ENCODE results near the gene STAT5A.
"Not testable (repeated sequence)": the region's sequence is repeated elsewhere in the genome, so short reads cannot be mapped to it uniquely, and the experiment has no call there.

Gene STAT5A

DNA sequence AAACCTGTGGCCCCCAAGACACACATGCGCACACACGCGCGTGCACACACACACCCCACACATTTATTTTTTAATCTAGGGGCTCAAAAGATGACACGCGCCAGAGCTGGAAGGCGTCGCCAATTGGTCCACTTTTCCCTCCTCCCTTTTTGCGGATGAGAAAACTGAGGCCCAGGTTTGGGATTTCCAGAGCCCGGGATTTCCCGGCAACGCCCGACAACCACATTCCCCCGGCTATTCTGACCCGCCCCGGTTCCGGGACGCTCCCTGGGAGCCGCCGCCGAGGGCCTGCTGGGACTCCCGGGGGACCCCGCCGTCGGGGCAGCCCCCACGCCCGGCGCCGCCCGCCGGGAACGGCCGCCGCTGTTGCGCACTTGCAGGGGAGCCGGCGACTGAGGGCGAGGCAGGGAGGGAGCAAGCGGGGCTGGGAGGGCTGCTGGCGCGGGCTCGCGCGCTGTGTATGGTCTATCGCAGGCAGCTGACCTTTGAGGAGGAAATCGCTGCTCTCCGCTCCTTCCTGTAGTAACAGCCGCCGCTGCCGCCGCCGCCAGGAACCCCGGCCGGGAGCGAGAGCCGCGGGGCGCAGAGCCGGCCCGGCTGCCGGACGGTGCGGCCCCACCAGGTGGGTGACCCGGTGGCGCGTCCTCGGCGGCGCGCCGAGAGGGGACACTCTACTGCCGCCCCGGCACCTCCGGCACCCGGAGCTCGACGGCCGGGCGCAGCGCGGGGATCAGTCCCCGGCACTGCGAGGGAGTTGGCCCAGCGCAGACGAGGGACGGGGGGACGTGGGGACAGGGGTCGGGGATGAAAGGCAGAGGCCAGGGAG lies at the start of gene STAT5A:
STAT5A (plus strand) TSS at position 522 of the 826 bp plus-strand sequence. CDS start 914 bp downstream, outside the sequence.
- DNase-seq: peak; percentile 77

DNA sequence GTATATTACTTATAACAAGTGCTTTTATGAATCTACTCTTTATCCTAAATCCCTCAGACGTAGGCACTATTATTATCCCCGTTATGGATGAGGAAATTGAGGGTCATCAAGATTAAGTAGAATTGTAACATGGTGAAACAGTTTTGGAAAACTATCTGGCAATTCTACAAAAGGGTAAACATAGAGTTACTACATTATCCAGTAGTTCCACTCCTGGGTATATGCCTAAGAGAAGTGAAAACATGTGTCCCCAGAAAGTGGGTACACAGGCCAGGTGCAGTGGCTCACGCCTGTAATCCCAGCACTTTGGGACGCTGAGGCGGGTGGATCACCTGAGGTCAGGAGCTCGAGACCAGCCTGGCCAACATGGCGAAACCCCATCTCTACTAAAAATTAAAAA lies 48.7 kb upstream of the STAT5A start:
- DNase-seq: not testable (repeated sequence)

DNA sequence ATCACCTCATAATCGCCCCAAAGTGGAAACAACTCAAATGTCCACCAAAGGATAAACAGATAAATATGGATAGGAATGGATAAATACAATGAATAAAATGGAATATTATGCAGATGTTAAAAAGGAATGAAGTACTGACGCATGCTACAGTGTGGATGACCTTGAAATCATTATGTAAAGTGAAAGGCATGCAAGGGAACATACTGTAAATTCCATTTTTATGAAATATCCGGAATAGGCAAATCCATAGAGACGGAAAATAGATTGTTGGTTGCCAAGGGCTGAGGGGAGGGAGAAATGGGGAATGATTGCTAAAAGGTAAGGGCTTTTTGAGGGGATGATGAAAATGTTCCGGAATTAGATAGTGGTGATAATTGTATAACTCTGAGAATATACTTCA lies 48.1 kb upstream of the STAT5A start:
- no peak for DNase-seq

DNA sequence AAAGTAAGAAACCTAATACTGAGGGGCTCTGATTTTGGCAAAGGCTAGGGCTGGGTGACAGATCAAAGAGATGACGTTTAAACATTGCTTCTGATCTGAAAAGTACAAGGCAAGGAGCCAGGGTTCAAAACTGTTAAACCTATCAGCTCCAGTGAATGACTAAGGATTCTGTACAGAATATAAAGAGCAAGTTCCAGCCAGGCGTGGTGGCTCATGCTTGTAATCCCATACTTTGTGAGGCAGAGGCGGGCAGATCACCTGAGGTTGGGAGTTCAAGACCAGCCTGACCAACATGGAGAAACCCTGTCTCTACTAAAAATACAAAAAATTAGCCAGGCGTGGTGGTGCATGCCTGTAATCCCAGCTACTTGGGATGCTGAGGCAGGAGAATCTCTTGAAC lies 47.4 kb upstream of the STAT5A start:
- DNase-seq: not testable (repeated sequence)

DNA sequence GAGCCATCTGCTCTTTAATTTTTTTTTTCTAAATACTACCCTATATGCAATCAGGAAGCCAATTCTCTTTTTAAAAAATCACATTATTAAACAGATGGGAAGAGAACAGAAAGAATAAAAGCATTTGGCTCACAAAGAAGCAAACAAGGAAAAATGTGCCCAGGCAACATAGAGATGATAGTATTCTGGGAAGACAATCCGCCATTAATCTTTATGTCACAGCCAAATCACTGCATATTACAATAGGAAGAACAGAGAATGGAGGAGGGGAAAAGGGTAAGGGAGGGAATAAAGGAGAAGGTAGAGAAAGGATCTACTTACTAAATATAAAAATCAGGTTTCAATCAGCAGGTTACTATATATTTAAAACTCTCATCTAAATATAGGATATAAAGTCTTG lies 46.4 kb upstream of the STAT5A start:
- DNase-seq: no peak

DNA sequence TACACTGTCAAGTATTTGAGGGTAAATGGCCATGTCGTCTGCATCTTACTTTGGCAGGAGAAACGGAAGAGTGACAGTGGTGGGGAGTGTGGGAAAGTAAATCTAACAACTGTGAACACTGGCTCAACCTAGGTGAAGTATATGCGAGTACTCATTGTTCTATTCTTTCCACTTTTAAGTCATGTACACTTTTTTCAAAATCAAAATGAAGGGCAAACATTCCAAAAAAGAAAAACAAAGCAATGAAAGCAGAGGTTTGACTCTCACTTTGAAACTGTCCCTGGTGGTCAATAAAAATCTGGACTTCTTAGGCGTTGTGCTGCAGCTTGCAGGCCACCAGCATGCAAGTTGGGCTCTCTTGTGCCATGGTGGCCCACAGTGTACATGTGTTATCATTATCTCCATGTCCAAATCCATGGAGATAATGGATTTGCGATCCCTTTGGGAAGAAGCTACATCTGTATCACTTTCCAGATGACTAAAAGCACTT lies 44.8 kb upstream of the STAT5A start:
- no peak for DNase-seq

DNA sequence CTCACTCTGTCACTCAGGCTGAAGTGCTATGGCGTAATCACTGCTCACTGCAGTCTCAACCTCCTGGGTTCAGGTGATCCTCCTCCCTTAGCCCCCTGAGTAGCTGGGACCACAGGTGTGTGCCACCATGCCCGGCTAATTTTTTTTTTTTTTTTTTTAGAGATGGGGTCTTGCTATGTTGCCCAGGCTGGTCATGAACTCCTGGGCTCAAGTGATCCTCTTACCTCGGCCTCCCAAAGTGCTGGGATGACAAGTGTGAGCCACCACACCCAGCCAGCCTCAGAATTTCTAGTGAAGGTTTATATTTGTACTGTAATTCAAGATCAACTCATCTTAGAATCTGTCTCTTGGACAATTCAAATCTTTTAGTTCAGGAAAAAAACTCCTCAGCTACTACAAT lies 44.2 kb upstream of the STAT5A start:
- not testable (repeated sequence) for DNase-seq

DNA sequence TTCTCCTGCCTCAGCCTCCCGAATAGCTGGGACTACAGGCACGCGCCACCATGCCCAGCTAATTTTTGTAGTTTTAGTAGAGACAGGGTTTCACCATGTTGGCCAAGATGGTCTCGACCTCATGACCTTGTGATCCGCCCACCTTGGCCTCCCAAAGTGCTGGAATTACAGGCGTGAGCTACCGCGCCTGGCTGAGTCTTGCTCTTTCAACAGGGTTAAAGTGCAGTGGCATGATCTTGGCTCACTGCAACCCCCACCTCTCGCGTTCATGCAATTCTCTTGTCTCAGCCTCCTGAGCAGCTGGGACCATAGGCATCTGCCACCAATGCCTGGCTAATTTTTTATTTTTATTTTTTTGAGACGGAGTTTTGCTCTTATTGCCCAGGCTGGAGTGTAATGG lies 43.1 kb upstream of the STAT5A start:
- DNase-seq: not testable (repeated sequence)

DNA sequence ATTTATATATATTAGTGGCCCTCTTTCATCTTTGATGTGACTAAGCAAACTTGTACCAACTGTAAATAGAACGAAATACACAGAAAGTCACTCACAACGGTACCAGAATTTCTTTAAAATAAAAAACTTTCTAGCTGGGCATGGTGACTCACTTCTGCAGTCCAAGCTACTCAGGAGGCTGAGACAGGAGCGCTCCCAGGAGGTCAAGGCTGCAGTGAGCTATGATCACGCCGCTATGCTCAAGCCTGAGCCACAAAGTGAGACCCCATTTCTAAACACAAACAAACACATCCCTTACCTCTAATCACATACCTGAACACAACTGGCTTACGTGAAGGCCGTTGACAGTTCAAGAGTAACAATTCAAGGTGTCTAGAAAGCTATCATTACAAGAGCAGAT lies 41.8 kb upstream of the STAT5A start:
- DNase-seq: no peak

DNA sequence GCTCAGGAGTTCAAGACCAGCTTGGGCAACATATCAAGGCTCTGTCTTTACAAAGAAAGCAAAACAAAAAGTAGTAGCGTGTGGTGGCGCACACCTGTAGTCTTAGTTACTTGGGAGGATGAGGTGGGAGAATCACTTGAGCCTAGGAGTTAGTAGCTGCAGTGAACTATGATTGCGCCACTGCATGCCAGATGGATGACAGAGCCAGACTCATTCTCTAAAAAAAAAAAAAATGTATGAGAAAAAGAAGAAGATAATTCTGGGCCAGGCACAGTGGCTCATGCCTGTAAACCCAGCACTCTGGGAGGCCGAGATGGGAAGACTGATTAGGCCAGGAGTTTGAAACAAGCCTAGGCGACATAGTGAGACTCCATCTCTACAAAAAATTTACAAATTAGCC lies 40.6 kb upstream of the STAT5A start:
- no peak for DNase-seq

DNA sequence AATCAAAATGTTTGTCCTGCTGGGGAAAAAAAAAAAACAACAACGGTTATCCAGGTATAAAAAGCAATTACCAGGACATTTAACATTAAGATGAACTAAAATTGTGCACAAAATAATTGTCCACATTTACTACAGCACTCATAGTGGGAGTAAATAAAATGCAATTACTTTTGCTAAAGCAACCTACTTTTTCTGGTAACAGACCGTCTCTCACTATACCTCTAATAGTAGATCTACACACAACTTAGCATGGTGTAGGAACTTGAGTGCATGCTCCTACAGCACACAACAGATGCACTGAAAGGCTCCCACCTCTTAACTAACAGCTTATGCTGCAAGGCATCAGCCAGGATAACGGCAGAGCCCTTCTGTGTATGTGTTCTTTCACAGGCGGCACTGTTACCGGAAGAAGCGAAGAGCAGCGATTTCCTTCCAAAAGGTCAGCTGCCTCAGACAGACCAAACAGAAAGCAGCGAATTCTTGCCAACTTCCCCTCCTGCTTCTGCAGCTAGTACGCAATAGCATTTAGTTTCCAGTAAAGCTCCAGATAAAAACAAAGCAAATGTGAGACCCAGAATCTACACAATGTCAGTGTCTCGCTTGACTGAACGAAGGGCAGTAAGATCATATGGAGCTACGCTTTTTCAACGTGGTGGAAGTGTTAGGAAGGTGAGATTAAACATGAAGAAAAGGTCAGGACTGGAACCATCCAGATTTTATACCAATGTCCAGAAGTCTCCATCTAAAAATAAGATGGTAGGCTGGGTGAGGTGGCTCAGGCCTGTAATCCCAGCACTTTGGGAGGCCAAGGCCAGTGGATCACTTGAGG lies 39.7 kb upstream of the STAT5A start:
- DNase-seq: peak; percentile 73

DNA sequence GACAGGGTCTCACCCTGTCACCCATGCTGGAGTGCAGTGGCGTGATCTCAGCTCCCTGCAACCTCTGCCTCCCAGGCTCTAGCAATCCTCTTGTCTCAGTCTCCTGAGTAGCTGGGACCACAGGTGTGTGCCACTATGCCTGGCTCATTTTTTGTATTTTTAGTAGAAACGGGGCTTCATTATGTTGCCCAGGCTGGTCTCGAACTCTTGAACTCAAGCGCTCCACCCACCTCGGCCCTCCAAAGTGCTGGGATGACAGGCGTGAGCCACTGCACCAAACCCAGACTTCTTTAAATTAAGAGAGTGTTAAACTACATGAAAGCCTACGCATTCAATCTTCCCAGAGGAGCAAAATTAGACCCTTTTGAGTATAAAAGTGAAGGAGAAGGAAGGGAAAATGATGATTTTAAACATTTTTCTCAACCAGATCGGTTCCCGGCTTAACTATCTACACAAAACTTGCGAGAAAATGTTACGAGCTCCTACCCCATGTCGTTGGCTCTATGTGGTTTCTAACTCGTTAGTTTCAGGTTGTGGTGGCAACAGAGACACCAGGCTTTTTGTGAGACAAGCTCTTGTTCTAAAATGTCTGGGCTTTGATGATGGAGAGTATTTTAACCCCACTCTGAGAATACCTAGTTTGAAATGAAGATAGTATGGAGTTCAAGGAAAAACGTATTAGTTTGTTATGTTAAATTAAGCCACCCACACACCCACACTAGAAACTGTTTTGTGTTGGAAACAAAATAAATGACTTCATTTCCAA lies 38.4 kb upstream of the STAT5A start:
- peak; percentile 45 for DNase-seq

DNA sequence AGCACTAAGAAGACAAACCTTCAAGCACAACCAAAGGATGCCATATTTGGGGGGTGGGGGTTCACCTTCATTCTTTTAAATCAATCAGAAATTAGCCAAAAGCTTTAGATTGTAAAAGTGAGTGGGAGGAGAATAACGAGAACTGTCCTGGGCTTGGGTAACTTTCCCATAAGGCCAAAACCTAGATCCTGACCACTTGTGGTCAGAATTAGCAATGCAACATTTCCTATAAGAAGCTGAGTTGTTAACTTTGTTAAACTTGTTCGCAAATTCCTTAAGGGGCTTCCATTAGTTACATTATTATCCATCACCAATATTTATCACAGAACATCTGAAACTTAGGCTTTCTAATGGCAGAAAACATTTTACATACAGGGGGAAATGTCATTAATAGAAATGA lies 37.2 kb upstream of the STAT5A start:
- DNase-seq: no peak

DNA sequence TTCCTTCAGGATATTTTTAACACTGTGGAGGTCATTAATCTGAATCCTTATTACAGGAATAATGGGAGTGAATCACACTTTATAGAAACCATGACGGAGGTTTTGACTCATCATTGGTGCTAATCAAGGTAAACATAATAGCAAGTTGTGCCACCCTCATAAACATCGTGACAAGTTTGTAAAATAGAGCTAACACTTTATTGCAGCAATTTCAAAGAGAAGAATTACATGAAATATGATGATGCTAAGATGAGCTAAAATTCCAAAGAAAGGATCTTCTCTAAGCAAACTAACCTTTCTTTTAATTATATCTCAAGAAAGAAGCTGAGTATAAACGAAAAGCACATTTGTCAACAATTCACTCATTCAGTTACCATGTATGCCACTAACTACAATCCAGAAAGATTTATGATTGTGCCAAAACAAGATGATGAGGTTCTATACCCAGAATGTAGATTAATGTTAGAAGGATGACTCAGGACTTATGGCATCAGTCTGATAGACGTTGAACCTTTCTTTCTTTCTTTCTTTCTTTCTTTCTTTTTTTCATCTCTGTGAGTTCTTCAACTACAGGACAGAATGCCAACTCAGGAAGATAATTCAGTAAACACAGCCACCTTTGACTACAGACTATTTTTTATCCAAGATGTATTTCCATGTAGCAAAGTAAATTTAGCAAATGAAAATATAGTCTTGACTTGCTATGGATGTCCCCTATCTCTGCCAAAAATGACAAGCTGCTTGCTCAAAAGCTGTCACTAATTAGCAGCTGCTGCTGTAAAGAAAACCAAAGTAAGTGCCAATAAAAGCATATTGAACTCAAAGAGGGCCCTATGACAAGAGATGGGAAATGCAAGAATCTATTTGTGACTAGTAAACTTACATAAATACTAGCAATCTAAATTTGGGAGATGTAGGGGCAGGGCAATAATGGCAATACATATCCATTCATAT lies 35.4 kb upstream of the STAT5A start:
- no peak for DNase-seq

DNA sequence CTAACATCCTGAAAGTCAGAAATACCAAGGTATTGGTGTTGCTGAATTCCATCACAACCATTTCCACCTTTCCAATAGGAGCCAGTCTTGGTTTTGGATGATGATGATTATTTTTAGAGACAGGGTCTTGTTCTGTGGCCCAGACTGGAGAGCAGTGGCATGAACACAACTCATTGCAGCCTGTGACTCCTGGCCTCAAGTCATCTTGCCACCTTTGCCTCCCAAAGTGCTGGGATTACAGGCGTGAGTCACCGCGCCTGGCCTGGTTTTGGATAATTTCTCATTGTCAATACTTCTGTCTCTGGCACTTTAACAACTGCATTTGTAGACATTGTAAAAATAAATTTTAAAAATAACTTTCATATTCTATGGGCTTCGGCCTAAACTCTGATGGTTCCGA lies 34.7 kb upstream of the STAT5A start:
- no peak for DNase-seq

DNA sequence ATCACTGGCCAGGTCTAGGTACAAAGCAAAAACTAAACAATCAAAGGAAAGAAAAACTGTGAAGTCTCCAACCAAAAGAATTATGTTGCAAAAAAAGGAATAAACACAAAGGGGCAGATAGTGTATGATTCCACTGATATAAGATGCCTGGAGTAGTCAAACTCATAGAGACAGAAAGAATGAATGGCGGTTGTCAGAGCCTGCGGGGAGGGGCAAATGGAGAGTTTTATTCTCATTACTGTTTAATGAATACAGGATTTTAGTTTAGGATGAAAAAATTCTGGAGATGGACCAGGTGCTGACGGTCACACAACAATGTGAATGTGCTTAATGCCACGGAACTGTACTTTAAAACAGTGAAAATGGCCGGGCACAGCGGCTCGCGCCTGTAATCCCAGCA lies 32.9 kb upstream of the STAT5A start:
- DNase-seq: no peak

DNA sequence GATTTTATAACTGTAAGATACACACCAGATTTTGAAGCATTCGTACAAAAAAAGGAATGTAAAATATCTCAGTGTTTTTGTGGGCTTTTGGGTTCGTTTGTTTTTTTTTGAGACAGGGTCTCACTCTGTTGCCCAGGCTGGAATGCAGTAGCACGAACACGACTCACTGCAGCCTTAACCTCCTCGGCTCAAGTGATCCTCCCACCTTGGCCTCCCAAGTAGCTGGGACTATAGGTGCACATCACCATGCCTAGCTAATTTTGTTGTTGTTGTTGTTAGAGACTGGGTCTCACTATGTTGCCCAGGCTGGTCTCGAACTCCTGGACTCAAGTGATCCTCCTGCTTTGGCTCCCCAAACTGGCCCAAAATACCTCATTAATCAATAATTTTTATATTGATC lies 28.0 kb upstream of the STAT5A start:
- no peak for DNase-seq

DNA sequence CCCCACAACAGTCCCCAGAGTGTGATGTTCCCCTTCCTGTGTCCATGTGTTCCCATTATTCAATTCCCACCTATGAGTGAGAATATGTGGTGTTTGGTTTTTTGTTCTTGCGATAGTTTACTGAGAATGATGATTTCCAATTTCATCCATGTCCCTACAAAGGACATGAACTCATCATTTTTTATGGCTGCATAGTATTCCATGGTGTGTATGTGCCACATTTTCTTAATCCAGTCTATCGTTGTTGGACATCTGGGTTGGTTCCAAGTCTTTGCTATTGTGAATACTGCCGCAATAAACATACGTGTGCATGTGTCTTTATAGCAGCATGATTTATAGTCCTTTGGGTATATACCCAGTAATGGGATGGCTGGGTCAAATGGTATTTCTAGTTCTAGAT lies 23.9 kb upstream of the STAT5A start:
- not testable (repeated sequence) for DNase-seq

DNA sequence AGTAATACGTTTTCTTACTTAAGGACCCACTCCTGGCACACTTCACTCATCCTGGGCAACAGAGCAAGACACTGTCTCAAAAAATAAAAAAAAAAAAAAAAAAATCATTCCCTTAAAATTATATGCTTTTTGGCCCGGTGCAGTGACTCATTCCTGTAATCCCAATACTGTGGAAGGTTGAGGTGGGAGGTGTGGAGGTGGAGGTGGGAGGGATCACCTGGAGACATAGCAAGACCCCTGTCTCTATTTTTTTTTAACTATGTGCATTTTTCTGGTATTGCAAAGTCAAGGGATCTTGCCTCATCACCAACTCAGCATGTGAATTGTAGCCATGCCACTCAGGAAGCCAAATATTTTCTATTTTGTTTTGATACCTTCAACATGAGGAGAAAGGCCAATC lies 21.8 kb upstream of the STAT5A start:
- no peak for DNase-seq

DNA sequence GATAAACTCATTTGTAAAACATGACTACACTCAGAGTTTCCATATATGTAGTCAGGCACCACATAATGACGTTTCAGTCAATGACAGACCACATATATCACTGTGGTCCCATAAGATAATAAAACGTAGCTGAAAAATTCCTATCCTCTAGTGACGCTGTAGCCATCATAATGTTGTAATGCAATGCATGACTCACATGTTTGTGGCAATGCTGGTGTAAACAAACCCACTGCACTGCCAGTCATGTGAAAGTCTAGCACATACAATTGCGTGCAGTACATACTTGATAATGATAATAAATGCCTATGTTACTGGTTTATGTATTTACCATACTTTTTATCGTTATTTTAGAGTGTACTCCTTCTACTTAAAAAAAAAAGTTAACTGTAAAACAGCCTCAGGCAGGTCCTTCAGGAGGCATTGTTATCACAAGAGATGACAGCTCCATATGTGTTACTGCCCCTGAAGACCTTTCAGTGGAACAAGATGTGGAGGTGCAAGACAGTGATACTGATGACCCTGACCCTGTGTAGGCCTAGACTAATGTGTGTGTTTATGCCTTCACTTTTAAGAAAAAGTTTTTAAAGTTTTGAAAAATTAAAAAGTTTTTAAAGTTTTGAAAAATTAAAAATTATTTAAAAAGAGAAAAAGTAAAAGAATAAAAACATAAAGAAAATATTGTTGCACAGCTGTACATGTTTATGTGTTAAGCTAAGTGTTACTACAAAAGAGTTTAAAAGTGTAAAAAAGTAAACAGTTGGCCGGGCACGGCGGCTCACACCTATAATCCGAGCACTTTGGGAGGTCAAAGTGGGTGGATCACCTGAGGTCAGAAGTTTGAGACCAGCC lies 21.2 kb upstream of the STAT5A start:
- peak; percentile 44 for DNase-seq

DNA sequence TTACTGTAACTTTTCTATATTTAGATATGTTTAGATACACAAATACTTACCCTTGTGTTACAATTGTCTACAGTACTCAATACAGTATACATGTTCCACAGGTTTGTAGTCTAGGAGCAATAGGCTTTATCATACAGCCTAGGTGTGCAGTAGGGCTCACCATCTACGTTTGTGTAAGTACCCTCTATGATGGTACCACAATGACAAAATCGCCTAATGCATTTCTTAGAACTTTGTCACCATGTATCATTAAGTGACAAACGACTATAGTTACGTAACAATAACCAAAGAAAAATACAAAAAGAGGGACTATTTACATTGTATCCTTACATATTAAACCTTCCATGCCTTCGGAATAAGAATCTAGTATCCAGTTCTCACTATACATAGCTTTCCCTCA lies 20.1 kb upstream of the STAT5A start:
- DNase-seq: no peak
